K562 treated with DMSO at 1 percent for 12 hours (cell line): Measurements from ENCODE around the gene CD69. TPM values are rescaled to one million over a fixed set of nuclear protein-coding genes. Genes with fewer than 3 reads are reported as not detected.

Experiments
- total RNA-seq: library from RNA; unstranded; fragments of 300-600 nt; gene quantifications from 2 replicates; pipeline ENCODE4 v1.2.3, GENCODE V29; 2022; ENCODE audit not compliant: insufficient read depth

Gene CD69
- 12.1 and 23.8 TPM in 2 replicates for total RNA-seq

GRCh38 chr12:9760699-9761418 lies at the start of gene CD69:
CD69 (minus strand) TSS chr12:9760901; CDS start chr12:9760820, 81 bp downstream.

GRCh38 chr12:9732921-9733461 lies 27.7 kb downstream of the CD69 start, which contains the start of gene CLECL1:
CLECL1 (minus strand) TSS chr12:9733097.

Other genes with a start within 250 kb of the CD69 start
- not detected in 2 replicates for gene KLRB1, start 153.0 kb downstream of the CD69 start, total RNA-seq
- gene CLEC2D, start 91.2 kb downstream of the CD69 start, total RNA-seq, result 0.60 and 3.4 TPM in 2 replicates
- not detected in 2 replicates for gene CLECL1, start 27.8 kb downstream of the CD69 start, total RNA-seq
- not detected in 2 replicates for gene KLRF1, start 66.6 kb upstream of the CD69 start, total RNA-seq
- gene CLEC2B, start 108.5 kb upstream of the CD69 start, total RNA-seq, result 1.2 and 1.4 TPM in 2 replicates
- gene KLRF2, start 120.6 kb upstream of the CD69 start, total RNA-seq, result not detected in 2 replicates
- gene CLEC2A, start 171.5 kb upstream of the CD69 start, total RNA-seq, result not detected in 2 replicates
- not detected in 2 replicates for gene CLEC12A, start 210.5 kb upstream of the CD69 start, total RNA-seq
- not detected in 2 replicates for gene CLEC1B, start 238.2 kb upstream of the CD69 start, total RNA-seq
- not detected in 2 replicates for gene CLEC12B, start 249.7 kb upstream of the CD69 start, total RNA-seq